Peyer's patch (tissue), 4 donors: ENCODE data around the gene DST. TPM values are rescaled to one million over a fixed set of nuclear protein-coding genes. Genes with fewer than 3 reads are reported as not detected.

ENCODE experiments used
- DNase-seq, 3 donors: peaks; one replicate each; pipeline ENCODE4 v3.0.0-alpha.2; 2017 to 2019
- H3K27ac ChIP-seq, 4 donors: fragments of 200-600 bp; sonication (generic); one replicate each; pipeline ENCODE4 v1.5.1; 2016 to 2019
- H3K27me3 ChIP-seq, 2 donors: fragments of 200-600 bp; sonication (generic); one replicate each; pipeline ENCODE4 v1.5.1; 2019
- H3K36me3 ChIP-seq, 3 donors: fragments of 200-600 bp; sonication (generic); one replicate each; pipeline ENCODE4 v1.5.1; 2016 to 2019
- H3K4me1 ChIP-seq, 4 donors: fragments of 200-600 bp; sonication (generic); one replicate each; pipeline ENCODE4 v1.5.1; 2016 to 2019
- H3K4me3 ChIP-seq, 4 donors: fragments of 200-600 bp; sonication (generic); 1 replicate in 3 of 4; 2 replicates in 1 of 4; pipeline ENCODE4 v1.5.1; 2016 to 2019; ENCODE audit warnings: mild to moderate bottlenecking in 1 of 4
- H3K9me3 ChIP-seq, 4 donors: fragments of 200-600 bp; sonication (generic); one replicate each; pipeline ENCODE4 v1.5.1; 2016 to 2019; ENCODE audit warnings: mild to moderate bottlenecking in 1 of 4
- POLR2A ChIP-seq, 2 donors: fragments of 450-650 bp; IDR thresholded peaks; one replicate each; pipeline ENCODE4 v1.5.1; 2017; ENCODE audit warnings: antibody characterized with exemption in 2 of 2, mild to moderate bottlenecking in 2 of 2, moderate library complexity in 2 of 2
- total RNA-seq, 4 donors: library from RNA; depleted of rRNA; stranded (reverse); fragments of >200 nt; gene quantifications; one replicate each; pipeline ENCODE4 v1.1.0, GENCODE V29; 2016
- TF ChIP-seq, protein P1 (sequence below), 6 experiments: fragments of 450-650 bp in 4 of 6; fragments of 200-600 bp in 2 of 6; sonication (generic) in 1 of 6; IDR thresholded peaks; one replicate each; pipeline ENCODE4 v1.5.1; 2017 to 2019; ENCODE audit warnings: antibody characterized with exemption in 6 of 6, mild to moderate bottlenecking in 3 of 6, moderate library complexity in 1 of 6

Gene DST
- total RNA-seq, 4 donors from 2014 or later = 243 to 320 (median 285) TPM

- DNase-seq = no peak
- Histone ChIP-seq H3K4me1 (no peaks in the 10 kb centered on the region), H3K9me3 (no peaks in the 10 kb centered on the region), H3K36me3 (peaks cover 0 to under 1% (median 0%) of the 10 kb centered on the region in 3 donors), H3K27ac (peak overlapping the region in 1 of 4 donors; percentile 5), H3K4me3 (no peak overlapping the region), H3K27me3 (no peaks in the 10 kb centered on the region)
- TF ChIP-seq, protein P1, sequence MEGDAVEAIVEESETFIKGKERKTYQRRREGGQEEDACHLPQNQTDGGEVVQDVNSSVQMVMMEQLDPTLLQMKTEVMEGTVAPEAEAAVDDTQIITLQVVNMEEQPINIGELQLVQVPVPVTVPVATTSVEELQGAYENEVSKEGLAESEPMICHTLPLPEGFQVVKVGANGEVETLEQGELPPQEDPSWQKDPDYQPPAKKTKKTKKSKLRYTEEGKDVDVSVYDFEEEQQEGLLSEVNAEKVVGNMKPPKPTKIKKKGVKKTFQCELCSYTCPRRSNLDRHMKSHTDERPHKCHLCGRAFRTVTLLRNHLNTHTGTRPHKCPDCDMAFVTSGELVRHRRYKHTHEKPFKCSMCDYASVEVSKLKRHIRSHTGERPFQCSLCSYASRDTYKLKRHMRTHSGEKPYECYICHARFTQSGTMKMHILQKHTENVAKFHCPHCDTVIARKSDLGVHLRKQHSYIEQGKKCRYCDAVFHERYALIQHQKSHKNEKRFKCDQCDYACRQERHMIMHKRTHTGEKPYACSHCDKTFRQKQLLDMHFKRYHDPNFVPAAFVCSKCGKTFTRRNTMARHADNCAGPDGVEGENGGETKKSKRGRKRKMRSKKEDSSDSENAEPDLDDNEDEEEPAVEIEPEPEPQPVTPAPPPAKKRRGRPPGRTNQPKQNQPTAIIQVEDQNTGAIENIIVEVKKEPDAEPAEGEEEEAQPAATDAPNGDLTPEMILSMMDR (IDR thresholded peaks at IDR 0.05) = no peak
- TF ChIP-seq POLR2A (IDR thresholded peaks at IDR 0.05) = no peak
These were observed 191.6 kb downstream of the DST start for GRCh38 chr6:56450882-56451739.

- DNase-seq = no peak
- no peaks in the 10 kb centered on the region for H3K36me3 ChIP-seq
- H3K27ac ChIP-seq = no peak overlapping the region
- H3K4me1 ChIP-seq = no peaks in the 10 kb centered on the region
- TF ChIP-seq, protein P1 (IDR thresholded peaks at IDR 0.05) = no peak
- no peak for TF ChIP-seq POLR2A (IDR thresholded peaks at IDR 0.05)
- no peak overlapping the region for H3K4me3 ChIP-seq
- H3K9me3 ChIP-seq = no peaks in the 10 kb centered on the region
- H3K27me3 ChIP-seq = no peaks in the 10 kb centered on the region
These were observed 192.3 kb downstream of the DST start for GRCh38 chr6:56450376-56450775.

GRCh38 chr6:56448046-56448445, 194.6 kb downstream of the DST start:
- H3K4me3 ChIP-seq = no peak overlapping the region
- H3K4me1 ChIP-seq = no peaks in the 10 kb centered on the region
- H3K36me3 ChIP-seq = no peaks in the 10 kb centered on the region
- no peaks in the 10 kb centered on the region for H3K27me3 ChIP-seq
- DNase-seq = no peak
- TF ChIP-seq, protein P1 (IDR thresholded peaks at IDR 0.05) = no peak
- no peak for TF ChIP-seq POLR2A (IDR thresholded peaks at IDR 0.05)
- H3K9me3 ChIP-seq = no peaks in the 10 kb centered on the region
- no peak overlapping the region for H3K27ac ChIP-seq

DNA sequence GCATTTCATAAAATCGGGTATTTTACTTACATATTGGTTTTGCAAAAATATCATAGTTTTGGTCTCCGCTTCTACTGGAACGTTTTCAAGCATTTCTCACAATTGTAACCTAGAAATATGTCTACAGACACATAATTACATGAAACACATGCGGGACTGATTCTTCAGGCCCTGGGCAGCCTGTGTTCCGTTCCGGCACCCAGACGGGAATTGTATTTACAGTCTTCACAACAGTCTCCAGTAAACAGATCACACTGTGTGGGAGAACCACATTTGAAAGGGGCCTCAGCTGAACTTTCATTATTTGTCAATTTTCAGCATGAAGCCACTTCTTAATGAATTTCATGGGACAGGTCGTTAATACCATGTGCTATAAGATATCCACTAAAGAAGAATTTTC, 196.9 kb downstream of the DST start:
- Histone ChIP-seq H3K4me3 (no peak overlapping the region), H3K36me3 (no peaks in the 10 kb centered on the region), H3K9me3 (no peaks in the 10 kb centered on the region), H3K4me1 (no peaks in the 10 kb centered on the region), H3K27me3 (no peaks in the 10 kb centered on the region), H3K27ac (peak overlapping the region in 1 of 4 donors; percentile 47)
- TF ChIP-seq POLR2A (IDR thresholded peaks at IDR 0.05) = no peak
- TF ChIP-seq, protein P1 (IDR thresholded peaks at IDR 0.05) = no peak
- DNase-seq = no peak

DNA sequence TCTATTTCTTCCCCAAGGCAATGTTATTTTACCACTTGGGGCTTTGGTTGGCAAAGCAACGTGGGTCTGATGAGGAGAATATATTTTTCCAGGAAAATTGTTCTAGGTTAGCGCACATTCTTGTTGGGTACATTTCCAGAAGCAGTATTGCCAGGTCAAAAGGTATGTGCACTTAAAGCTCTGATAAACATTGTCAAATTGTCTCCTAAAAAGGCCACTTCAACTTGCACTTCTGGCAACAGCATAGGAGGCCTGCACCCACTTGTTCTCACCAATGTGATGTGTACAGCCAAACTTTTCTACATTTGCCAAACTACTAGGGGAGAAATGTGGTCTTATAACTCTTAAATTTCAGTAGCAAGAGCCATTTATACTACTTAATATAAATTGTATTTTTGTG, 197.8 kb downstream of the DST start:
- H3K9me3 ChIP-seq = no peaks in the 10 kb centered on the region
- TF ChIP-seq, protein P1 (IDR thresholded peaks at IDR 0.05) = no peak
- TF ChIP-seq POLR2A (IDR thresholded peaks at IDR 0.05) = no peak
- no peak overlapping the region for H3K4me3 ChIP-seq
- H3K4me1 ChIP-seq = no peaks in the 10 kb centered on the region
- no peak for DNase-seq
- H3K27me3 ChIP-seq = no peaks in the 10 kb centered on the region
- H3K36me3 ChIP-seq = no peaks in the 10 kb centered on the region
- peak overlapping the region in 1 of 4 donors; percentile 47 for H3K27ac ChIP-seq
